GM21717 (cell line): ENCODE results near the gene CFAP119.

Source experiments
- ATAC-seq: cut with Tn5 transposase; IDR thresholded peaks from one replicate; pipeline ENCODE4 v1.9.1; 2021; ENCODE audit warnings: mild to moderate bottlenecking, moderate library complexity; ENCODE audit not compliant: unreplicated experiment

CFAP119 gene

DNA sequence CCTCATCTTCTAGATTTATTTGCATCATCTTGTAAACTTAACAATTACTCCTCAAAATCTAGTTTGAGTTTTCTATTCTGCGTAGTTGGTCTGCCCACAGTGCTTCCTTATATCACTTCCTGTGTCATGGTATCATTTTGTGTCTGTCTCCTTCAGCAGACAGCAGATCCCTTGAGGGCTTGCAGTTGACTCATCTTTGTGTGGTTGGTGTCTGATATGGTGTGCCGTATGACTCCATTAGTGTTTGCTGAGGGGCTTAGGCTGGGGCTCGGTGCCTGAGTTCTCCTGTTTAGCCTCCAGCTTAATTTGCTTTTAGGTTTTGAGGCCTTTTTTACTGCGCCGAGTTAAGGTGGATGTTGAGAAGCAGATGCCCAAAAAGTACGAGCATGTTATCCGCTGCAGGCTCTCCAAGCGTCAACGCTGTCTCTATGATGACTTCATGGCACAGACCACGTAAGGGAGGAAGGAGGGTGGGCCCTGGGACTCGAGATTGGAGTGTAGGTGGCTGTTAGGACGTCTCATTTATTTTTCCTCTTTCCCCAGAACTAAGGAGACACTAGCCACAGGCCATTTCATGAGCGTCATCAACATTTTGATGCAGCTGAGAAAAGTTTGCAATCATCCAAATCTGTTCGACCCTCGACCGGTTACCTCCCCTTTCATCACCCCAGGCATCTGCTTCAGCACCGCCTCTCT, 46.0 kb downstream of the CFAP119 start:
- no peak for ATAC-seq

DNA sequence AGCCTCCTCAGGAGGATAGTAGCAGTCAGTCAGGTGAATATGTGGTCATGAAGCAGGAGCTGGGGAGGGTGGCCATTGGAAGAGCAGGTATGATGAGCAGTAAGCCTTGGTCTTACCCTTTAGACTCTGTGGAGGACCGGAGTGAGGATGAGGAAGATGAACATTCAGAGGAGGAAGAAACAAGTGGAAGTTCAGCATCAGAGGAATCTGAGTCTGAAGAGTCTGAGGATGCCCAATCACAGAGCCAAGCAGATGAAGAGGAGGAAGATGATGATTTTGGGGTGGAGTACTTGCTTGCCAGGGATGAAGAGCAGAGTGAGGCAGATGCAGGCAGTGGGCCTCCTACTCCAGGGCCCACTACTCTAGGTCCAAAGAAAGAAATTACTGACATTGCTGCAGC, 50.1 kb downstream of the CFAP119 start:
- no peak for ATAC-seq

DNA sequence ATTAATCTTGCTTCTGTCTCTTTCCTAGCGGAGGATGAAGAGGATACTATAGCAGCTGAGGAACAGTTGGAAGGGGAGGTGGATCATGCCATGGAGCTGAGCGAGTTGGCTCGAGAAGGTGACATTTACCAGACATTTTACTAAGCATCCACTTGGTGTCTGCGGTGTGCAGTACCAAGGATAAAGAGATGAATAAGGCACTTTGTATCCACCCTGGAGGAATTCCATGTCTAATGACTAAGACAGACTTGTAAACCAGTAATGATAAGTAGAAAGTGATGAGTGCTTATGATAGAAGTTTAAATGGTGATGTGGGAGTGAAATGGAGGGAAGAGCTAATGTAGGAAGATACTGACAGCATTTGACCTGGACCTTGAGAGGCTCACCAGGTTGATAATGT, 50.9 kb downstream of the CFAP119 start:
- no peak for ATAC-seq
